HepG2 (cell line): ENCODE results near the gene TBC1D5.

Experiments
- CC2D1A ChIP-seq: sonication (generic); formaldehyde crosslinking; IDR thresholded peaks from 2 replicates; pipeline ENCODE4 v1.8.1; 2023; ENCODE audit warnings: mild to moderate bottlenecking, missing genetic modification reagents
- FOXA1 ChIP-seq, 2 experiments: fragments of 450-650 bp in 1 of 2; sonication (generic) in 1 of 2; formaldehyde crosslinking in 1 of 2; IDR thresholded peaks; 2 replicates each; pipeline versions ENCODE4 v1.4.0 to v1.6.1; 2016 to 2020; ENCODE audit warnings: missing genetic modification reagents in 1 of 2
- GABPB1 ChIP-seq: IDR thresholded peaks from 2 replicates; pipeline ENCODE4 v1.6.1; 2016; ENCODE audit warnings: mild to moderate bottlenecking, missing genetic modification reagents, moderate library complexity, missing compliant biosample characterization
- KDM5B ChIP-seq: sonication (generic); formaldehyde crosslinking; IDR thresholded peaks from 2 replicates; pipeline ENCODE4 v1.4.0; 2020; ENCODE audit warnings: missing genetic modification reagents, mild to moderate bottlenecking, borderline replicate concordance
- SNRNP70 ChIP-seq: fragments of 200-400 bp; formaldehyde crosslinking; IDR thresholded peaks from 2 replicates; pipeline ENCODE4 v1.6.1; 2017; ENCODE audit warnings: mild to moderate bottlenecking, low read depth, low read length, moderate library complexity
- TF ChIP-seq, protein P1 (sequence below): IDR thresholded peaks from 2 replicates; pipeline ENCODE4 v1.6.1; 2016; ENCODE audit warnings: low read depth, control low read depth

GRCh38 chr3:17542591-17542990 is 199.8 kb downstream of the TBC1D5 start:
- TF ChIP-seq GABPB1 (CRISPR knock-in tag) (no peak), SNRNP70 (no peak), KDM5B (CRISPR knock-in tag) (no peak), FOXA1 (IDR thresholded peaks at IDR 0.05) (no peak), FOXA1 (CRISPR knock-in tag; IDR thresholded peaks at IDR 0.05) (no peak), CC2D1A (CRISPR knock-in tag) (no peak)
- TF ChIP-seq, protein P1, sequence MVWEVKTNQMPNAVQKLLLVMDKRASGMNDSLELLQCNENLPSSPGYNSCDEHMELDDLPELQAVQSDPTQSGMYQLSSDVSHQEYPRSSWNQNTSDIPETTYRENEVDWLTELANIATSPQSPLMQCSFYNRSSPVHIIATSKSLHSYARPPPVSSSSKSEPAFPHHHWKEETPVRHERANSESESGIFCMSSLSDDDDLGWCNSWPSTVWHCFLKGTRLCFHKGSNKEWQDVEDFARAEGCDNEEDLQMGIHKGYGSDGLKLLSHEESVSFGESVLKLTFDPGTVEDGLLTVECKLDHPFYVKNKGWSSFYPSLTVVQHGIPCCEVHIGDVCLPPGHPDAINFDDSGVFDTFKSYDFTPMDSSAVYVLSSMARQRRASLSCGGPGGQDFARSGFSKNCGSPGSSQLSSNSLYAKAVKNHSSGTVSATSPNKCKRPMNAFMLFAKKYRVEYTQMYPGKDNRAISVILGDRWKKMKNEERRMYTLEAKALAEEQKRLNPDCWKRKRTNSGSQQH (CRISPR knock-in tag): no peak
